HG02885 (cell line): ENCODE results near the gene EVI5L.

Experiments
- ATAC-seq: cut with Tn5 transposase; IDR thresholded peaks from one replicate; pipeline ENCODE4 v1.9.1; 2021; ENCODE audit warnings: mild to moderate bottlenecking; ENCODE audit not compliant: unreplicated experiment, poor library complexity

Gene EVI5L

DNA sequence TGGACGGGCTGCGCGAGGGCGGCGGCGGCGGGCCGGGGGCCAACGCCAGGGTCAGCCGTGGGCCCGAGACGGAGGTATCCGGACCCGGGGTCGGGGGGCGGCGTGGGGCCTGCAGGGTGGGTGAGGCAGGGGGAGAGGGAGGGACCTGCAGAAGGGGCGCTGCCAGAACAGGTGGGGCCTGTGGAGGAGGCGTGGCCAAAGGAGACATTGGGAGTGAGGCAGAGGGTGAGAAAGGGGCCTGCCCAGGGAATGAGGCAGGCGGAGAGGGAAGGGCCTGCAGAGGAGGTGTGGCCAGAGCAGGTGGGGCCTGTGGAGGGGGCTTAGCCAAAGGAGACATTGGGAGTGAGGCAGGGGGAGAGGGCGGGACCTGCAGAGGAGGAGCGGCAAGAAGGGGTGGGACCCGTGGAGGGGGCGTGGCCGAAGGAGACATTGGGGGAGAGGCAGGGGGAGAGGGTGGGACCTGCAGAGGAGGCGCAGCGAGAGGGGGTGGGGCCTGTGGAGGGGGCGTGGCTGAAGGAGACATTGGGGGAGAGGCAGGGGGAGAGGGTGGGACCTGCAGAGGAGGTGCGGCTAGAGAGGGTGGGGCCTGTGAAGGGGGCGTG is 40.0 kb downstream of the EVI5L start:
- ATAC-seq = no peak

DNA sequence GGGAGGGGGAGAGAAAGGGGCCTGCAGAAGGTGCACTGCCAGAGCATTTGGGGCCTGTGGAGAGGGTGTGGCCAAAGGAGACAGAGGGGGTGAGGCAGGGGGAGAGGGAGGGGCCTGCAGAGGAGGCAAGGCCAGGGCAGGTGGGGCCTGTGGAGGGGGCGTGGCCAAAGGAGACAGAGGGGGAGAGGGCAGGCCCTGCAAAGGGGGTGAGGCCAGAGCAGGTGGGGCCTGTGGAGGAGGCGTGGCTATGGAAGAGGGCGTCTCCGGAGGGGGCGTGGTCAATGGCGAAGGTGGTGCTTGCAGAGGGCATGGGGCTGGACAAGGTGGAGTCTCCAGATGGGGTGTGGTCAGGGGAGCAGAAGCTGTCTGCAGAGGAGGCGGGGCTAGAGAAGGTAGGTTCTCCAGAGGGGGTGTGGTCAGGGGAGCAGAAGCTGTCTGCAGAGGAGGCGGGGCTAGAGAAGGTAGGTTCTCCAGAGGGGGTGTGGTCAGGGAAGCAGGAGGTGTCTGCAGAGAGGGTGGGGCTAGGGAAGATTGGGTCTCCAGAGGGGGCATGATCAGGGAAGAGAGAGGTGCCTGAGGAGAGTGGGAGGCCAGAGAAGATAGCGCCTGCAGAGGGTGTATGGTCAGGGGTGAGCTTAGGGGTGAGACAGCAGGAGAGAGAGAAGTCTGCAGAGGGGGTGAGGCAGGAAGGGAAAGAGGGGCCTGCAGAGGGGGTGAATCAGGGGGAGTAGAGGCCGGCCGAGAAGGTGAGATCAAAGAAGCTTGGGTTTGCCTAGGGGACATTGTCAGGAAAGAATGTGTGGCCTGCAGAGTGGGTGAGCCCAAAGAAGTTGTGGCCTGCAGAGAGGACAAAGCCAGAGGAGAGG is 40.8 kb downstream of the EVI5L start:
- ATAC-seq = no peak

DNA sequence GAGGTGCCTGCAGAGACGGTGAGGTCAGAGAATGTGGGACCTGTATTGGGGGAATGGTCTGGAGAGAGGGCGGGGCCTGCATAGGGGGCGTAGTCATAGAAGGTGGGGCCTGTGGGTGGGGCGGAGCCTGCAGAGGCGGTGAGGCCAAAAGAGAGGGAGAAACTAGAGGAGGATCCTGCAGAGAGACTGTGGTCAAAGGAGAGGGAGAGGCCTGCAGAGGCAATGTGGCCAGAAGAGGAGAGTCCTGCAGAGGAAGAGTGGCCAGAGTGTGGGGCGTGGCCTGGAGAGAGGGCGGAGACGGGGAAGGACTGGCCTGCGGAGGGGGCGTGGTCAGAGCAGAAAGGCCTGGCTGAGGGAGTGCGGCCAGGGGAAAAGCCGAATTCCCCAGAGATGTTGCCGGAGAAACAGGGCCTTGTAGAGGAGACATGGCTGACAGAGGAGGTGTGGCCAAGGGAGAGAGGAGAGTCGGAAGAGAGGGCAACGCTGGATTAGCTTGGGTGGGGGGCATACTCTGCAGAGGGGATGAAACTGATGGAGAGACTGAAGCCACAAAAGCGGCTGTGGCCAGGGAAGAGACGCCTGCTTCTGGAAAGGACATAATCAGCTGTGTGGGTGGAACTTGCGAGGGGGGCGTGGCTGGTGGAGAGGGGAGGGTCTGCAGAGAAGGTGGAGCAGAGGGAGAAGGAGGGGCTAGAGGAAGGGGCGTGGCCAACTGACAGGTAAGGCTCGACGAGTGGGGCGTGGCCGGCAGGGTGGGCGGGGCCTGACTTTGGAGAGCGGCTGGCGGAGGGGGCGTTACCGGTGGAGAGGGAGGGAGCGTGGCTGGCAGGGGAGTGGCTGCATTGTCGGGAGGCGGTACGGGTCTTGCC is 41.7 kb downstream of the EVI5L start:
- ATAC-seq = no peak

DNA sequence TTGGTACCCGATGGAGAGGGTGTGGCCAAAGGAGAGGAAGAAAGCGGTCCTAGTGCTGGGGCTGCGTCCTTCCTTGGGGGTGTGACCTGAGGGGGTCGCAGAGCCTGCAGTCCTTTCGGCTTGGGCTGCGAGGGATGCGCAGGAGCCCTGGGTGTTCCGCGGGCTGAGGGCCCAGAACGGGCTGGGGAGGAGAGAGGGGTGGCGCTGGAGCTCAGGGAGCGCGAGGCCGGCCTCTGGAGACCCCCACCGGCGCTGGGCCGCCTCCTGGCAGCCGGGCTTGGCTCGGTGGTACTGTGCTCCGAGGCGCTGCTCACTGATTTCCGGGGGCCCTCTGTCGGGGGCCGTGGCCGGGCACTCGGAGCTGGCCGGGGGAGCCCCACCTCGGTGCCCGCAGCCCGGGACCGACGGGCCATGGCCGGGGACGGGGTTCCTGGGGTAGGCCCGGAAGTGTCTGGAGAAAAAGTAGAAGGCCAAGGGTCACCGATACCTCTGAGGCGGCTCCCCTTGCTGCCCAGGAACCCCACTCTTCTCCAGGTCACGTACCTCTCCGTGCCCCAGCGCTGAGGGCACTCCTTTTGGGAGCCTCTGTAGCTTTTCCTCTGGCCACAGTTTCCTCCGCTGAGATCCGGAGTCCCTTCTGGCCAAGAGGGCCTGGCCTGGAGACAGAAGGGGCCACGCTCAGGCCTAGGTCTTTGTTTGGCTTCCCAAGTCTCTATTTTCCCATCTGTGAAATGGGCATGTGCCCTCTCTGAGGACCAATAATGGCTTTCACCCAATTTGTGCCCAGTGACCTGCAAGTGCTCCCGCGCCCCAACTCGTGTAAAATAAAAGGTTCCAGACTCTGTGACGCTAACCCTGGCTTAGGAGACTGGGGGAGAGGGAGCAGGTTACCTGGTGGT is 42.5 kb downstream of the EVI5L start:
- ATAC-seq = no peak

DNA sequence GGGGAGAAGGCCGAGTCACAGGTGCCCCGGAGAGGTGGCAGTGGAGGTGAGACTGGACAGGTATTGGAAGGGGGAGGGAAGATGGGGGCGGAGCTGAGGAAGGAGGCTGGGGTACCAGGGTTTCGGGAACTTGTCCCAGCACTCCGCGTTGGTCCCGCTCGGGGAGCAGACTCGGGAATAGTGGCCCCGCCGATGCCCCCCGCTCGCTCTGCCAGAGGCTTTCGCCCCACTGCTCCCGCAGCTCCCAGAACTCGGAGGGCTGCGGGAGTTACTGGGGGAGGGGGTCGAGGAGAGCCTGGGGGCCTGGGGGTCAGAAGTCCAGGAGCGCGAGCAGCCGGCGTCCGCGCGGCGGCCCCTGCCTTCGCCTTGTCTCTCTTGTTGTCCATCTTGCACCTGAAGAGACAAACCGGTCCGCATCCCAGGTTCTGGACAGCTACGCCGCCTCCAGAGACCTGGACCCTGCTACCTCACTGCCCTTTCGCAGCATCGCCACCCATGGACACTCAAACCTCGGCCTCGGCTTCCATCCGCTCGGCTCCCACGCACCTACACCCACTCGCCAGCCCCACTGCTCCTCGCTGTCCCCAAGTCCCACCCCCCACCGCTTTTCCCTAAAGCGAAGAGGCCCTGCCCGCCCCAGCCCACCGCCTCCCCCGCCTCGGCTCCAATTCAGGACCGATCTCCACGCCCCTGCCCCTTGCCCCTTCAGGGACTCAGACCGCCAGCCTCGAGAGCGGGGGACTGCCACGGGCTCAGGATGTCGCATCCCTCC is 43.5 kb downstream of the EVI5L start:
- ATAC-seq = no peak

DNA sequence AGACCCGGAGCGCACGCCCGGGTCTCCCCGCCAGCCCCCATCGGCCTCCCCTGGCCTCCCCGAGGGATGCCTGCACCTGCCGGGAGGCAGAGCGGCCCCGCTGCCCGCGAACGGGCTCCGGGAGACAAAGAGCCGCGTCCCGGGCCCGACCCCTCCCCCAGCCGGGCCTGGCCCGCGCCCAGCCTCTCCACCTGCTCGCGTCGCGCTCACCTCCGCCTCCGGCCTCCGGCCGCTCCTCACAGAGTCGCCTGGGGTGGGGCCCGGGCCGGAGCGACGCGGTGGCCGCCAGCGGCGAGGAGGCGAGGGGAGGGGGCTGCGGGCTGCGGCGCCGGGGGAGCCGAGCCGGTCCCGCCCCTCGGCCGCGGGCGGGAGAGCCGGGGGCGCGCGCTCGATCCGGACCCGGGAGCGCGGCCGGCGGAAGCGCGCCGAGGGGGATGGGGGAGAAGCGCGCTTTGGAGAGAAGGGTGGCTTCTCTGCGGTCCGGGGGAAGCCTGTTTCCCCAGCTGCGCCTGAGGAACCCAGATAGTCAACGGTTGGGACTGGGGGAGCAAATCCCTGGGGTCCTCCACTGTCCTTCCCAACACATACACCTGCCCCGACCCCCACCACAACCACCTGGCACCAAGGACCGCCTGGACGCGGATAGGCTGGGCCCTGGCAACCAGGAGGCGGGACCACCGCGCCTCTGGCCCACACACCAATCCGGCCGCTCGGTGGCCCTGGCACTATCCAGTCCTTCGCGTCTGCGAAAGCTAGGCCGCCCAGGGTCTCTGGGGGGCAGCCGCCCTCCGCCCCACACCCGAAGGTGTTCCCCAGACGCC is 44.3 kb downstream of the EVI5L start, which contains the start of gene PRR36:
TSS of gene PRR36 (minus strand) at position 315 of the 821 bp plus-strand sequence. CDS start 701 bp downstream, outside the sequence.
- no peak for ATAC-seq

DNA sequence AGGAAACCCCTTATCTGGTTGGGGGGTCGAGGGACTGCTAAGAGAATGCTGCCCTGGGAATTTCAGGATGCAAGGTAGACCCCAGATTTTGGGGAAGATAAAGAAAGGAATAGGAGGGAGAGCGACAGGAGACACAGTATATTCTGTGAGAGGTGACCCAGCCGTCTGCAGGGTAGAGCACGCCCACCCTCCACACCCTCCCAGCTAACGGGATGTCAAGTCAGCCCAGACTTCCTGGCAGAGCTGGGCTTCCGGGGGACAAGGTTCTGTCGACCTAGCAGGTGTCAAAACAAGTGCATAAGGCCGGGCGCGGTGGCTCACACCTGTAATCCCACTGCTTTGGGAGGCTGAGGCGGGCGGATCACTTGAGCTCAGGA is 44.9 kb downstream of the EVI5L start:
- no peak for ATAC-seq

DNA sequence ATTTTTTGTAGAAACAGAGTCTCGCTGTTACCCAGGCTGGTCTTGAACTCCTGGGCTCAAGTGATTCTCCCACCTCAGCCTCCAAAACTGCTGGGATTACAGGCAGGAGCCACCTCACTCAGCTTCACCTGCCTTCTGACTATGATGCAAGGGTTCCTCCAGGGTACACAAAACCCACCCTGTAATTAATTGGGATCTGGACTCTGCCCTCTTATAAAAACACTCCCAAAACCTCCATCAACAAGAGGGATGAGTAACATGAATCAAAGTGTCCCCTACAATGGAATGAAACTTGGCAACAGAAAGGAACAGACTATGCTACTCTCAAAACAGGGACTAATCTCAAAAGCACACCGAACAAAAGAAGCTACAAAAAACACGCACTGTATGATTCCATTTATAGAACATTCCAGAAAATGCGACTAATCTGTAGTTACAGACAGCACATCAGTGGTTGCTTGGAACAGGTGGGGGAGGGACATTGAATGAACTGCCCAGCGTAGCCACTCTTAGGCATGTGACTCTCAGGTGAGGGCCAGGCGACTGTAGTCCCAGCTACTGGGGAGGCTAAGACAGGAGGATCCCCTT is 47.3 kb downstream of the EVI5L start:
- ATAC-seq = no peak

DNA sequence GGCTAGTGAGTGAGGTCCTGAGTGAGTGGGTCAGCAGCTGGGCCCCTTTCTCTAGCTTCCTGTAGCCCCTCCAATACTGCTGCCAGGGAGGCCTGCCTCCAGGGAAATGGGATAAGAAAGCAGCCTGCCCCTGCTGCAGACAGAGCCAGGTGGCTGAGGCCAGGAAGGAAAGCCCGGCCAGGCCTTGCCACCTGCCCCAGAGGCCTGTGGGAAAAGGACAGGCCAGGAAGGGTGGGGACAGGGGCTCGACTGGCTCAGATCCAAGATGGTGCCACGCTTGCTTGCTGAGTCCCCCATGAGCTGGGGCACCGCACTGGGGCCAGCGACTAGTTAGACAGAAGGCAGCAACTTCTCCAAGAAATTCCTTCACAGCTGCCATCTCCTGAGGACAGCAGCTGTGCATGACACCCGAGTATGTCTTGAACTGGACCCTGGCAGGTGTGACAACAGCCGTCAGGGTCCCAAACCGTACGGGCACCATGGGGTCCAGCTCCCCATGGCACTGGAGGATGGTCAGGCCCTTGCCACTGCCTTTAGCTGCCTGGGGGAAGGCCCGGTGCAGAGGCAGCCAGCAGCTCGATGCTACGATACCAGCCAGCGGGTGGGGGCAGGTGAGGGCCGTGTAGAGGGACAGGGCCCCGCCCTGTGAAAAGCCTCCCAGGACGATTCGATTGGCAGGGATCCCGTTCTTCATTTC is 49.2 kb downstream of the EVI5L start:
- ATAC-seq = no peak

DNA sequence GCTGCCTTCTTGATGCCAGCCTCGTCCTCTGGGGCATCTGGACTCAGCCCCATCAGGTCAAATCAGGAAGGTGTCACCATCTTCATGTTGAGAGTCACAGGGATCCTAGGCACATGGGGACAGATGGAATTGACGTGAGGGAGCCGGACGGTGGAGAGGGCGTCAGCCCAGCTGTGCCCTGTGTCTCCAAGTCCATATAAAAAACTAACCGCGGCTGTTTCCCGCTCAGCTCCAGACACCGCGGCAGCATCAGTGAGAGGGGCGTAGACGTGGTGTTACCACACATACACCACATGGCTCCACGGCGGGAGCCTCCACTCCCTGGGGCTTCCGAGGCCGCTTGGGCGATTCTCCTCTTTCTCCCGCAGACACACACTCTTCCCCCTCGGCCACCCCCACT is 49.8 kb downstream of the EVI5L start:
- no peak for ATAC-seq

DNA sequence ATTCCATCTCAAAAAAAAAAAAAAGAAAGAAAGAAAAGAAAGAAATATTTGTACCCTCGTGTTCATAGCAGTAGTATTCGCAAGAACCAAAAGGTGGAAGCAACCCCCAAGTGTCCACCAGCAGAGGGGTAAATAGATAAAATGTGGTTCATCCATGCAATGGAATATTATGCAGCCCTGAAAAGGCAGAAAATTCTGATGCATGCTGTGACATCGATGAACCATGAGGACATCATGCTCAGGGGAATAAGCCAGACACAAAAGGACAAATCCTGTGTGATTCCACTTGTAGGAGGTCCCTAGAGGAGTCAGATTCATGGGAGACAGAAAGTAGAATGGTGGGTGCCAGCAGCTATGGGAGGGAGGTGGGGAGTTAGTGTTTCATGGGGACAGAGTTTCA is 51.9 kb downstream of the EVI5L start:
- ATAC-seq = no peak

DNA sequence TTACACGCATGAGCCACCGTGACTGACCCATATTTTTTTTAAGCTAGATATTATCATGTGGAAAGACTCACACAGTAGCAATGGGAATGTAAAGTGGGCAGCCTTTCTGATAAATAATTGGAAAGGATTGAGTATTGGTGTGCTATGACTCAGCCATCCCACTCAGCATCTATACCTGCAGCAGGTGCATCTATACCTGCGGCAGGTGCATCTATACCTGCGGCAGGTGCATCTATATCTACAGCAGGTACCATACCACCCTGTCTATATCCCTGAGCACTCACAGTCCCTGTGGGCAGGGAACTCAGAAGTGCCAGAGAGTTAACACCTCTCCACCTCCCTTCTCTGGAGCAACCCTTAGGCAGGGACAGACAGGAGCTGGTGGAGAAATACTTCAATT is 53.1 kb downstream of the EVI5L start:
- no peak for ATAC-seq

DNA sequence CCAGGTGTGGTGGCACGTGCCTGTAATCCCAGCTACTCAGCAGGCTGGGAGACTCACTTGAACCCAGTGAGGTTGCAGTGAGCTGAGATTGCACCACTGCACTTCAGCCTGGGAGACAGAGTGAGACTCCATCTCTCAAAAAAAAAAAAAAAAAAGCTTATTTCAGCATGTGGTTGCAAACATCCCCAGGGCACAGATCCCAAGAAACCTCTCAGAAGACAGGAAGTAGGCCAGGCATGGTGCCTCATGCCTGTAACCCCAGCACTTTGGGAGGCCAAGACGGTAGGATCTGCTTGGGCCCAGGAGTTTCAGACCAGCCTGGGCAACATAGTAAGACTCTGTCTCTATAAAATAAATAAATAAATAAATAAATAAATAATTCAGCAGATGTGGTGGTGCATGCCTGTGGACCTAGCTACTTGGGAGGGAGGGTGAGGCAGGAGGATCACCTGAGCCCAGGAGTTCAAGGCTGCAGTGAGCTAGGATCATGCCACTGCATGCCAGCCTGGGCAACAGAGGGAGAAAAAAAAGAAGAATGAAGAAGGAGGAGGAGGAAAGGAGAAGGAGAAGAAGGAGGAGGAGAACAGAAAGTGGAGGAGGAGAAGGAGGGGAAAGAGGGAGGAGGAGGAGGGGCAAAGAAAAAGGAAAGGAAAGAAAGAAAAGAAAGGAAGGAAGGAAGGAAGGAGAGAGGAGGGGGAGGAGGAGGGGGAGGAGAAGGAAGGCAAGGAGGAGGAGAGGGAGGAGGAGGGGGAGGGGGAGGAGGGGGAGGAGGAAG is 54.0 kb downstream of the EVI5L start:
- ATAC-seq = no peak

DNA sequence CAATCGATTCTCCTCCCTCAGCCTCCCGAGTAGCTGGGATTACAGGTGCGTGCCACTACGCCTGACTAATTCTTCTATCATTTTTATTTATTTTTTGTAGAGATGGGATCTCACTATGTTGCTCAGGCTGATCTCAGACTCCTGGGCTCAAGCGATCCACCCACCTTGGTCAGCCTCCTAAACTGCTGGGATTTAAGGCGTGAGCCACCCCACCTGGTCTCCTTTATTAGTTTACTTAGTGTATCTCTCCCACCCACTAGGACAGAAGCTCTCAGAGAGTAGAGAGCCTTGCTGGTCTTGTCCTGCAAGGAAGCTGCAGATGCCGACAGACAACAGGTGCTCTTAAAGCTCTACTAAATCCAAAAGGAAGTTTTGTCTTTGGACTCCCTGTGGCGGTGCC is 55.8 kb downstream of the EVI5L start:
- ATAC-seq = no peak

DNA sequence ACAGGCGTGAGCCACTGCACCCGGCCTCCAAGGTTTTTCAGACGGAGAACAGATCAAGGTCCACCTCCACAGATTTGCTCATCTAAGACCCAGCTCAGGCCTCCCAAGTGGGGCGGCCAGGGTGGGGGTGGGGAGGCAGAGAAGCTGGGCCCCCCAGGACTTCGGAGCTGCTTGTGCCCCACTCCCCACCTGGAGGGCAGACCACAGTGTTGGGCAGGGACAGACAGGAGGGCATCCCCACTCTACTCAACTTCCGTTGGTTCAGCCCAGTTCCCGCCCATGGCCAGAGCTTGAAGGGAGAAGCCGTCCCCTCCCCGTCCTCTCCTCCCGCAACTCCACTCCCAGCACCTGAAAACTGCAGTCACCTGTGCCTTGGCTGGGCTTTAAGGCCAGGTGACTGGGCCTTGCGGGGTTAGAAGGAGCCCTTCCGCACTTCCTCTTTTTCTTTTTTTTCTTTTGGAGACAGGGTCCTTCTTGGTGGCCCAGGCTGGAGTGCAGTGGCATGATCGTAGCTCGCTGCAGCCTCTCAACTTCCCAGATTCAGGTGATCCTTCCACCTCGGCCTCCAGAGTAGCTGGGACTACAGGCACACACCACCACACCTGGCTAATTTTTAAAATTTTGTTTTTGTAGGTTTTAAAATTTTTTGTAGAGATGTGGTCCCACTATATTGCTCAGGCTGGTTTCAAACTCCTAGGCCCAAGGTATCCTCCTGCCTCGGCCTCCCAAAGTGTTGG is 57.6 kb downstream of the EVI5L start:
- no peak for ATAC-seq
